Activated CD8-positive, alpha-beta memory T cell treated with anti-CD3 and anti-CD28 coated beads, Interleukin-2, amount 50 U/mL, for 24 hours (primary cell): ENCODE measurements around the gene GRIA4.
"Not testable (repeated sequence)": the region's sequence is repeated elsewhere in the genome, so short reads cannot be mapped to it uniquely, and the experiment has no call there.

Experiments
- DNase-seq: peaks from one replicate; pipeline ENCODE4 v3.0.0-alpha.2; 2020; ENCODE audit errors: extremely low read depth

The GRIA4 gene

GRCh38 chr11:105858841-105859240, 249.0 kb downstream of the GRIA4 start:
- DNase-seq = no peak

- no peak for DNase-seq
These were observed 250.2 kb downstream of the GRIA4 start for GRCh38 chr11:105860105-105860504.

DNA sequence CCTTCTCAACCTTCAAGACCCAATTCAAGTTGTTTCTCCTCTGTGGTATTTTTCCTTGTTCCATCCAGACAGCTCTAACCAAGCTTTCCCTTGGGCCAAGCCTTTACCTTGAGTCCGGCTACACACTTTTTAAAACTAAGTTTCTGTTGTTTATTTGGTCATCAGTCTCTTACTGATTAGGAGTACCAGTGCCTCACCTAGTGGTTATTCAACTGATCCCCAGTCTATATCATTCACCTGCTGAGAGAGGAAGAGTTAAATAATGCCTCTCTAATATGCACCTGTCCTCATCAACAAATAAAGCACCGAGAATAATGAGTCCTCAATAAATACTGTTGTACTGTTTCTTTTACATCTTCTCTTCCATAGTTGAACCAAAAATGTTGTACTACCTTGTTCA, 251.4 kb downstream of the GRIA4 start:
- no peak for DNase-seq

DNA sequence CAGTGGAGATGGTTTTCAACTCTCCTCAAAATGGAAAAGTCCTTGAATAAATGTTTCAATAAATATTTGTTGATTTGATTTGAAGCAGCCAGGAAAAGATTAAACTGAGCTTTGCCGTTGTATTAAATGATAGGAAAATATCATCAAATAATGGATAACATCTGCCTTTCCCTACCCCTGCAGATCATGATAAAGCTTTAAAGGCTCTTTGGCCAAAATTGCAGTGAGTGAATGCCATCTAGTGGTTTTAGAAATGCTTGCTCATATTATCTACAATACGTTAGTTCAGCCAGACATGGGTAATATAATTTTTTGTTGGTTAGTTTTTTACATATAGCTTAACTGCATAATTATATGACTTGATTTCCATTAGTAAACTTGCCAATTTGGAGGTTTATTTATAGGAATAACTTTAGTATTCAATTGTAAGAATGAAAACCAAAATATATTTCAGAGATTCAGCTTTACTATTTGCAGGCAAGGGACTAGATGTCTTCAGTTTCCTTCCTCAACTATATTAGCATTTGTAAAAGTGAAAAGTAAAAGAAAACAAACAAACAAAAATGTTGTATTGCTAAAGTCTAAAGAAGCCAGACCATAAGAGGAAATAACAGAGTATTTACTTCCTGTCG, 253.0 kb downstream of the GRIA4 start:
- DNase-seq = no peak

DNA sequence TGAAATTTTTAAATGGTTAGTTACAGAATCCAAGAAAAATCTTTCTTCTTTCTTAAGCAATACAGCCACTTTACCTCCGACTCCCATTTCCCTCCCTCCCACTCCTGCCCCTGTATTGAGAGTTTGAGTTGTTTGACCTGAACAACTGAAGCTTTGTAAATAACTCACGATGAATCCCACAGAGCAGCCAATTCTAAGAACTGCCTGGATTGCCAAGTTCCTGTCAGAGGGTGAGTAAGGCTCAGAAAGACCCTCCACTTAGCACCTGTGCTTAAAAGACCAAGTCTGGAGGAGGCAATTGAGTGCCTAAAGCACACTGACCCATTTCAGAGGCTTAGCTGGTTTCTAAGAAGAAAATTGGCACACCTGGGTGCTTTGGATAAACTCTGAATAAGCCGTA, 253.7 kb downstream of the GRIA4 start:
- no peak for DNase-seq

DNA sequence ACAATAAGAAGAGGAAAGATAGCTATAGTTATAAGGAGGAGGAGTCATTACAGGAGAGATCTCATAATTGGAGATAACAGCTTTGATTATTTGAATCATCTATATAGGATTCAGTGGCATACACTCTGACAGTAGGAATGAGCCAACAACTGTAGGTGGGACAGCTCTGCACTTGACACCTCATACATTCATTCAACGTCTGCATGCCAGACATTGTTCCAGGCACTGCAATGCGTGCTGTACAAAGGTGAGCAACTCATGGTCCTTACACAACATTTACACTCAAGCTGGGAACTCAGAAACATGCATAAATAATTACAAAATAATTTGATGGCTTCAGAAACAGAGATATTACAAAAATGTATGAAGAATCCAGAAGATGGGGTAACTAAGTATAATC, 257.9 kb downstream of the GRIA4 start:
- DNase-seq = no peak

- no peak for DNase-seq
These were observed 259.0 kb downstream of the GRIA4 start for GRCh38 chr11:105868762-105869285.

GRCh38 chr11:105870516-105871113, 260.7 kb downstream of the GRIA4 start:
- no peak for DNase-seq

- no peak for DNase-seq
These were observed 268.6 kb downstream of the GRIA4 start for GRCh38 chr11:105878510-105878909.

DNA sequence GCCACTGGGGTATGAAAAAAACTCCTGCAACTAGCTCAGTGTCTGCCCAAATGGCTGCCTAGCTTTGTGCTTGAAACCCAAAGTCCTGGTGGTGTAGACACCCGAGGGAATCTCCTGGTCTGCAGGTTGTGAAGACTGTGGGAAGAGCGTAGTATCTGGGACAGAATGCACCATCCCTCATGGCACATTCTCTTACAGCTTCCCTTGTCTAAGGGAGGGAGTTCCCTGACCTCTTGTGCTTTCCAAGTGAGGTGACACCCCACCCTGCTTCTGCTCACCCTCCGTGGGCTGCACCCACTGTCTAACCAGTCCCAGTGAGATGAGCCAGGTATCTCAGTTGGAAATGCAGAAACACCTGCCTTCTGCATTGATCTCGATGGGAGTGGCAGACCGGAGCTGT, 269.1 kb downstream of the GRIA4 start:
- DNase-seq = not testable (repeated sequence)

- no peak for DNase-seq
These were observed 271.2 kb downstream of the GRIA4 start for GRCh38 chr11:105881027-105881426.

DNA sequence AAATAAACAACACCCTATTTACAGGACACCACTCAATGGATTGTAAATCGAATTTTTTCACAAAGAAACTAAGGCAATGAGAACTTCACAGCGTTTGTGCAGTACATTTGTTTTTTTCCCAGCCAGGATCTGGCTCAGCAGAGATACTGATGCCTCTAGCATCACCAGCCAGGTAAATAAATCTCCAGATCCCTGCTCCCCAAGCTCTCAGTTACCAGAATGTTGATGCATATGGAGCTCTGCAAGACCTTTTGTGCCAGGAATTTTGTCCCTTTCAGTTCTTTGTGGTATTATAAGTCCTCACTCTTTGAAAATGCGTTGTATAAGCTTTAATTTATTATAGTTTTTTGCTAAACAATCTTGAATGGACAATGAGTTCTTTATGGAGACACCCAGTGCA, 274.6 kb downstream of the GRIA4 start:
- no peak for DNase-seq

GRCh38 chr11:105891685-105892084, 281.8 kb downstream of the GRIA4 start:
- DNase-seq = no peak

DNA sequence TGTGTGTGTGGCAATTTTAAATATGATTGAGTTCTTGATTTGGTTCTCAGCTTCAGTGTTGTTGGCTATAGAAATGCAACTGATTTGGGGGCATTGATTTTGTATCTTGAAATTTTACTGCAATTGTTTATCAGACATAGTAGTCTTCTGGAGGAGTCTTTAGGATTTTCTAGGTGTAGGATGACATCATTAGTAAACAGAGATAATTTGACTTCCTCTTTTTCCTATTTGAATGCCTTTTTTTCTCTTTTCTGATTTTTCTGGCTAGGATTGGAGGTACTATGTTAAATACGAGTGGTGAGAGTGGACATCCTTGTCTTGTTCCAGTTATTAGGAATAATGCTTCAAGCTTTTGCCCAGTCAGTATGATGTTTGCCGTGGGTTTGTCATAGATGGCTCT, 287.3 kb downstream of the GRIA4 start:
- no peak for DNase-seq

- no peak for DNase-seq
These were observed 289.9 kb downstream of the GRIA4 start for GRCh38 chr11:105899772-105900171.

GRCh38 chr11:105900515-105901035, 290.7 kb downstream of the GRIA4 start:
- no peak for DNase-seq

GRCh38 chr11:105903113-105903512, 293.2 kb downstream of the GRIA4 start:
- no peak for DNase-seq

DNA sequence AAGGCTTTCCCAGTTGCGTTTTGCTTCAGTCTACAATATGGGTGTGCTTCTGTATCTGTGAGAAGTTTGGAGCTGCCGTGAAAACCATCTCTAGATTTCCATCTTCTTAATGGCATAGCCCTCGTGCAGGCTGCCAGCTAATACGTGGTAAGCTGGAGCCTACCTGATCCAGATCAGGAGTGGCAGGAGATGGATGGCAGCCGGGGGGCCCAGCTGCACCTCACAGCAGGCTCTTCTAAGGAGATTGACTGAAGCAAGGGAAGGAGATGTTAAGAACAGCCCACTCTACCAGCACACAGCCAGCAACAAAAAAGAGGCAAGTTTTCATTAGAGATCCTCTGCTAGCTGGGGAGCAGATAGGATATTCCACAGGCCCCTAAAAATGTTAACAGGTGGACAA, 296.6 kb downstream of the GRIA4 start:
- DNase-seq = no peak

DNA sequence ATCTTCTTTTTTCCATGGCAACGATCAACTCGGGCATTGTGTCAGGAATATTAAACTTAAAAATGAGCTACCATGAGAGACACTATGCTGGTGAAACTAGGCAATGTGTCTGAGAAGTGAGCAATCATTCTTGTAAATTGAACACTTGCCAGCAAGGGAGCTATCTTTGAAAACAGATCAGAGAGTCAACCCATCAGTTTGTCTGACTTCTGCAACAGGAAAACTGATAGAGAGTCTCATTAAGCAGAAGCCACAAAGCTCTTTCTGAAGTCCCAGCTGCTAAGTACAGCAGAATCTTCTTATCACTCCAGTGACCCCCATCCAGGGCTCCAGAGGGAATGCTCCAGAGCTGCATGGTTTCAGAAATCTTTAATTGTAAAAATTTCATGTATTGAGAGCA, 297.4 kb downstream of the GRIA4 start:
- DNase-seq = no peak

DNA sequence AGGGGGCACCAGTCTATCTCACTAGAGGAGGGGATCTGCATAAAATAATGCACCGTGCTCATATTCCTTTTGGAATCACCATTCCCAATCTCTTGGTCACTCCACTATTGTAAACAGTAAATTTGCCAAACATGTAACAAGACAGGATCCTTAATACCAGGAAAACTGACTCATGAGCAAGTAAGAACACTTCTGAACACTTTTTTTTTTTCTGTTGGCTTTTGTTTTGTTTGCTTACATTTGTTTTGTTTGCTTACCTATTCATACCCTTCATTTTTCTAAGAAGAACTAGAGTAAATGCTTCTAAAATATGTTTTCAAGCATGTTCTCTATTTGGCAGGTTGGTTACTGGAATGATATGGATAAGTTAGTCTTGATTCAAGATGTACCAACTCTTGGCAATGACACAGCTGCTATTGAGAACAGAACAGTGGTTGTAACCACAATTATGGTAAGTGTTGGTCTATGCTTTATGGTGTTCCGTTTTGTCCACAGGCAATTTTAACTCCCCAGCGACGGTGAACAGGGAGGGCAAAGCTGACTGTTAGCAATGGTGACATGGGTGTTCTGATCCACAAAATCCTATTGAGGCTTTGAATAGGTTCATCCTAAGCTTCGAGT, 300.3 kb downstream of the GRIA4 start:
- no peak for DNase-seq

DNA sequence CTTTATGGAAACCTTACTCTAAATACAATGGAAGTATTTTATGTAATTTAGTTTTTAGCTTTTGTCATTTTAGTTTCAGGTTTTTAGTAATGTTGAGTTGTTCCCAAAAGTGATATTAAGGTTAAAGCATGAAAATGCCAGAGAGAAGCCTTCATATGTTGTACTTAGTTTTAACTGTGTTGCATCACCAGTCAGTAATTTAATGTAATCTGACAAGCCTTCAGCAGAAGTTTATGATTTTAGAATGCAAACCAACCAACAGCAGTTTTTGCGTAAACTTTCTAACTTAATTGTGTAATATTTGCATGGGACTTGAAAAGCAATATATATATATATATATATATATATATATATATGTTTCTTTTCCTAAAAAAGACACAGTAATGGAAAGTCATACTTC, 301.6 kb downstream of the GRIA4 start:
- DNase-seq = no peak

DNA sequence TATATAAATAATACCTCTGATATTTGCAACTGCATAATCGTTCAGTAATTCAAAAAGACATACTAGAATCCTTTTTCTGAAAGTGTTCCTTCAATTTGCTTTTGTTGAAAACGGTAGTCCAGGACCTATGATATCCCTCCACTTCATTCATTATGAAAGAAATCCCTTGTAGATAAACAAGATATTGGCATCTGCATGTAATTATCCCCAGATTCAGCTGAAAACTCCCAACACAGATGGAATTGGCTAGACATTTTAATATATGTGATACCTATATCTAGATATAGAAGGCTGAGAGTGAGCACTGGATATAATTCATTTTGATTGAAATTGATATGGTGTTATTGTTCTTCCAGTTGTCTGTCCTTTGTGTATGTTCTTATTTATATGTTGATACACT, 302.8 kb downstream of the GRIA4 start:
- no peak for DNase-seq

DNA sequence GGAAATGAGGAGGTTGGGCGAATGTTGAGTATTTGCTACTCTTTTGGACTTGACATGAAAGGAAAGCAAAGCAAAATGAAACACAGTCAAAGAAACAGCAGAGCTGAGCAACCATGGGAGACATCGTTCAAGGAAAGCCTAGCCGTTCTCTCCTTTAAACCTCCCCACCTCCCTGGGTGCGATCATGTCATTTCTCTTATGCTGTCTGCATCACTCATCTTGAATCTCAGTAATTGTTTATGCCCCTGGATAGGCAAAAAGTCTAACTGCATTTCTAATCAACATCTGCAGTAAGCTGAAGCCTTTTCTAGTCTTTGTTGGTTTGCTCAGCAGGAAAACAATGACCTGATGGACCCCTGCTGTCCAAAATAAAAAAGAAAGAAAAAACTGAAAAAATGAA, 305.1 kb downstream of the GRIA4 start:
- DNase-seq = no peak
